Skeletal muscle tissue (tissue), 4 donors: ENCODE data around the gene DRC1. TPM values are rescaled to one million over a fixed set of nuclear protein-coding genes. Genes with fewer than 3 reads are reported as not detected.

Experiments used
- H3K27ac ChIP-seq: one replicate; pipeline ENCODE4 v1.7.0; 2013; ENCODE audit warnings: mild to moderate bottlenecking, low read depth, low read length, inconsistent platforms
- H3K27me3 ChIP-seq, 3 donors: one replicate each; pipeline ENCODE4 v1.7.0; 2013; ENCODE audit warnings: low read length in 3 of 3; ENCODE audit not compliant: control insufficient read depth in 3 of 3, insufficient read depth in 3 of 3
- H3K36me3 ChIP-seq, 3 donors: one replicate each; pipeline ENCODE4 v1.7.0; 2013; ENCODE audit warnings: low read length in 3 of 3; ENCODE audit not compliant: control insufficient read depth in 3 of 3, insufficient read depth in 3 of 3
- H3K4me1 ChIP-seq, 3 donors: one replicate each; pipeline ENCODE4 v1.7.0; 2013; ENCODE audit warnings: low read length in 3 of 3, mild to moderate bottlenecking in 3 of 3; ENCODE audit not compliant: control insufficient read depth in 3 of 3, insufficient read depth in 3 of 3
- H3K4me3 ChIP-seq, 3 donors: one replicate each; pipeline ENCODE4 v1.7.0; 2013; ENCODE audit warnings: low read length in 3 of 3
- H3K9ac ChIP-seq, 3 donors: one replicate each; pipeline ENCODE4 v1.7.0; 2013; ENCODE audit warnings: low read length in 3 of 3, mild to moderate bottlenecking in 3 of 3, moderate library complexity in 2 of 3, low read depth in 1 of 3
- H3K9me3 ChIP-seq, 3 donors: one replicate each; pipeline ENCODE4 v1.7.0; 2013; ENCODE audit warnings: low read length in 3 of 3; ENCODE audit not compliant: control insufficient read depth in 3 of 3
- total RNA-seq: library from RNA; depleted of rRNA; stranded (reverse); fragments of >200 nt; gene quantifications from one replicate; pipeline ENCODE4 v1.2.3, GENCODE V29; 2014
- donor health status: Osteomylitis.

The DRC1 gene
- total RNA-seq, 1 donor from 2014 or later: 2.1 TPM

DNA sequence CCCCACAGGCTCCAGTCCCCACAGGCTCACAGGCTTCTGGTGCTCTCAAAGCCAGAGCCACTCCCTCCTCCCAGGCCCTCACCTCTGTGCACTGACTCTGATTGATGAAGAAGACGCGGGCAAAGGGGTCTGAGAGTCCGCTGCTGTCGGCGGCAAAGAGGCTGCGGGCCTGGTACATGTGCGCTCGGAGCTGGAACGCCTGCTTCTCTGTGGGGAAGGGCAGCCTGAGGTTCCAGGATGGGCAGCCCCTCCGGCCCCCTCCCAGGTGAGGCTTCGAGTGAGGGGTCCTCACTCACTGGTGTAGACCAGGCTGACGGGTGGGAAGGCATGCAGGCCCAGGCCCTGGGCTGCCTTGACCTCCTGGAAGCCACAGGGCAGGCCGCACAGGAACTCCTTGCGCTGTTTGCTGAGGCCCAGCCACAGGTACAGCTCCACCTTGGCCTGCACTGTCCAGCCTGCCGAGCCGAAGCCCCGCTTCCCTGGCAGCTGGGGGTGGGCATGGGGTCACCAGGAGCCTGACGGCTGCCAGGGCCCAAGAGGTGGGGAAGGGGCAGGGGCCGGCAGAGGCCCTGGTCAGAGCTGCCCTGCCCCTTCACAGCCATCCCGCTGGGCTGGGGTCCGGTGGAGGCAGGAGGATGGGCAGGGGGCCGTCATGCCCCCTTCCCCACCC, 74.2 kb downstream of the DRC1 start:
- Histone ChIP-seq H3K36me3 (no peaks in the 10 kb centered on the region), H3K27me3 (no peaks in the 10 kb centered on the region), H3K27ac (no peak overlapping the region), H3K4me1 (peaks cover 5 to 9% (median 5%) of the 10 kb centered on the region in 3 donors), H3K9ac (no peak overlapping the region), H3K4me3 (no peak overlapping the region), H3K9me3 (no peaks in the 10 kb centered on the region)

DNA sequence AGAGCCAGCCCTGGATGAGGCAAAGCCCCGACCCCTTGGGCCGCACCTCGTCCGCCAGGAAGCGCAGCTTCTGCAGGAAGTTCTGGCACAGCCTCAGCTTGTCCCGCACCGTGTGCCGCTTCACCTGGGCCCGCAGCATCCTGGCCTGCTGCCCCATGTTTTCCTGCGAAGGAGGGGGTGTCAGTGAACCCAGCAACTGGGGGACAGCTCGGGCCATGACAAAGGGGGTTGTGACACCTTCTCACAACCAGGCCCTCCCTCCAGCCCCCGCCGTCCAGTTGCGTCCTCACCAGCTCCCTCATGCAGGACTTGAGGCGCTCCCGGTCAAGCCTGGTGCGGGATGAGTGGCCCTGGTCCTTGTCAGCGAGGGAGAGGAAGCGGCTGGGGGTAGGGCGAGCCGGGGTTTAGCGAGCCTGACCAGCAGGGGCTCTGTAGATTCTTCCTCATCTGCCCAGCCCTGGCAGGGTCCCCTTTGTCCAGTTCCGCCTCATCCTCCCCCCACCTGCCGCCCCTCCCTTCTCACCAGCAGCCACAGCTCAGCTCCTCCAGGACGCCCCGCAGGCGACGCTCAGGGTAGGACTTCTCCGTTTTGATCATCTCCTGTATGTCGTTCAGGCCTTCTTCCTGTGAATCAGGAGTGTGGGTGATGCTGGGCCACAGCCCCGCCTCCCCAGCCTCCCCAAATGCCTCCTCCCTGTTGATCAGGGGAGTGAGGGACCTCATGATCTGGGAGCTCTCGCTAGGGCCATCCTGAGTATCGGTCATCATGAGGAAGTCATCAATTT, 75.6 kb downstream of the DRC1 start:
- Histone ChIP-seq H3K9ac (no peak overlapping the region), H3K9me3 (no peaks in the 10 kb centered on the region), H3K4me3 (no peak overlapping the region), H3K36me3 (no peaks in the 10 kb centered on the region), H3K4me1 (peaks cover 8 to 22% (median 10%) of the 10 kb centered on the region in 3 donors), H3K27me3 (no peaks in the 10 kb centered on the region), H3K27ac (no peak overlapping the region)

DNA sequence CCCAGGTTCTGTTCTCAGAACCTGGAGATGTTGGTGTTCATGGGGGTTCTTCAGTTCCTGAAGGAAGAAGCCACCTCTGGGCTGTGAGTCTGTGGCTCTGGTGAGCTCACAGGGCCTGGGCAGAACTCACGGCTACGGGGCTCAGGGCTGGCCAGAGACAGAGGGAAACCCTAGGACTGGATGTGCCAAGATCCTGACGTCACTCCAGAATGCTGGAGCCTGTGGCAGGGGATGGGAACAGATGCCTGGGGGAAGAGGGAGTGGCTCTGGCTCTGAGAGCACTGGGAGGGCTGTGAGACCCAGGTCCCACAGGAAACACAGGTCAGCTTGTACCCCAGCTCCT, 76.2 kb downstream of the DRC1 start, which contains the start of gene OTOF:
Gene OTOF, minus strand, starts transcription at position 214 of the 343 bp plus-strand sequence.
- H3K9me3 ChIP-seq: no peaks in the 10 kb centered on the region
- H3K4me3 ChIP-seq: no peak within 1 kb of the TSS
- no peaks in the 10 kb centered on the region for H3K36me3 ChIP-seq
- no peaks in the 10 kb centered on the region for H3K27me3 ChIP-seq
- no peak within 1 kb of the TSS for H3K27ac ChIP-seq
- no peak within 1 kb of the TSS for H3K9ac ChIP-seq
- H3K4me1 ChIP-seq: peaks cover 8 to 27% (median 16%) of the 10 kb centered on the region in 3 donors

DNA sequence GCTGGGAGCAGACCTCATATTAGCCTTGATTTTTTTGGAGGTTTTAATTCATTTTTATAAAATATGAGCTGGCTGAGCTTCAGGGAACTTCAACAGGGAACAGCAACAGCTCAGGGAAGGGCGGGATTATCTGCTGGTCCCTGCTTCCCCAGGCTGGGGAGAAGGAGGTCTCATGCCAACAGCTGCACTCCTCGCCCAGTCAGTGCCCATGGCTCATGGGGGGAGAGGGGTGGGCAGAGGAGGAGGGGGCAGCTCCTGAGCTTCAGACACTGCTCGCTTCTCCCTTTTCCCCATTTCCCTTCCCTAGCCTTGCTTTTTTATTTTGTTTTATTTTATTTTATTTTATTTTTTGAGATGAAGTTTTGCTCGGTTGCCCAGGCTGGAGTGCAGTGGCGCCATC, 76.6 kb downstream of the DRC1 start:
- H3K27me3 ChIP-seq: no peaks in the 10 kb centered on the region
- peaks cover 11 to 31% (median 21%) of the 10 kb centered on the region in 3 donors for H3K4me1 ChIP-seq
- H3K9ac ChIP-seq: no peak overlapping the region
- H3K9me3 ChIP-seq: no peaks in the 10 kb centered on the region
- no peak overlapping the region for H3K27ac ChIP-seq
- no peaks in the 10 kb centered on the region for H3K36me3 ChIP-seq
- no peak overlapping the region for H3K4me3 ChIP-seq

DNA sequence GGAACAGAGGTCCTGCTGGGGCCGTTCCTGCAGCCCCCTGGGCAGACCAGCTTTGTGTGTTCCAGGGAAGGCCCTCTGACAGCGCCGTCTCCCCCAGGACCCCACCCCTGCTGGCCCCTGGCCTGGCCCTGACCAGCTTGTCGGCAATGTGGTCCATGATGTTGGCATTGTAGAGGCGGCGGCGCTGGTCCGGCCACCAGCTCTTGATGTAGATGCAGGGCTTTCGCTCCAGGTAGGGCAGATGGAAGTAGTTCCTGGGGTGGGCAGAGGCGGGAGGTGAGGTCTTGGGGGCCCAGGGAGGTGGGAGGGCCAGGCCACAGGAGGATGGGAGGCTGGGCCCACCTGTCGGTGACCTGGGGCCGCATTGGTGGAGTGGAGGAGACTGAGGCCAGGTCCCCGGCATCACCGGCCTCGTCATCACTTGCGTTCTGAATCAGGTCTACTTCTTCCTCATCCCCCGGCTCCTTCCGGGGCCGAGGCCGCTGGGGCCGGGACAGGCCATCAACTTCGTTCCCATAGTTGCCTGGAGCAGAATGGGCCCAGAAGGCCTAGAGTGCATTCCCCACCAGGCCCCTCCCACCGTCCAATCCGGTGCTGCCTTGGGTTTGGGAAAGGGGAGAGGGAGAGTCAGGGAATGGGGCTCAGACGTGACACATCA, 77.5 kb downstream of the DRC1 start:
- Histone ChIP-seq H3K4me1 (peaks cover 20 to 39% (median 29%) of the 10 kb centered on the region in 3 donors), H3K9me3 (no peaks in the 10 kb centered on the region), H3K27ac (no peak overlapping the region), H3K9ac (no peak overlapping the region), H3K4me3 (no peak overlapping the region), H3K36me3 (no peaks in the 10 kb centered on the region), H3K27me3 (no peaks in the 10 kb centered on the region)

DNA sequence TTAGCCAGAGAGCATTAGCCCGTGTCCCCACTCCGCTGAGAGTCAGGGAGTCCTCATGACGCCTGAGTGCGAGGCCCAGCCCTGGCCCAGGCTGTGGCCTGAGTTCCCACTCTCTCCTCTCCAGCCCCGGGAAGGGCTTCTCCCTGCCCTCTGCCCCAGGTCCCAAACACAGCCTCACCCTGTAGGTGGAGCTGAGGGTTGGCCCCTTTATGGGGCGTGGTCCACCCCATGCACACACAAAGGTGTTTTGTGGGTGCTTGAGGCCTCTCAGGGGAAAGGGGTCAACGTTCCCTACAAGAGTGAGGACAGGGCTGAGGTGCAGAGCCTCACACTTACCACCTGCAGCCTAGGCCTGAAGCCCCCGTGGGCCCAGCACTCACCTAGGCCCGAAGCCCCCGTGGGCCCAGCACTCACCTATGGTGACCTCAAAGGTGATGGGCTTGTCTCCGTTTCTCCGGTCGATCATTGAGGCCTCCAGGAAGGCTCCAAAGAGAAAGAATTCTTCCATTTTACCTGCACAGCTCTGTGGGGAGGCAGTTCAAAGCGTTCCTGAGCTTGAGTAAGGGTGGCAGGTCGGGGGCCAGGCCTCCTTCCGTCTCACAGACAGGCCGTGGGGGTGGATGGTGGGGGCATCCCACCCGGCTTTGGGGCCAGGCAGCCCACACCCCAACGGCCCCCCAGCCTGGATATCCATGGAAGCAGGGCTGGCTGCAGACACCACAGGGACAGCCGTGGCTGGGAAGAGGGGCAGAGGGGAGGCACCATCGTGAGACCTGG, 78.3 kb downstream of the DRC1 start:
- H3K4me1 ChIP-seq: peaks cover 24 to 46% (median 36%) of the 10 kb centered on the region in 3 donors
- no peak overlapping the region for H3K27ac ChIP-seq
- H3K27me3 ChIP-seq: no peaks in the 10 kb centered on the region
- H3K4me3 ChIP-seq: no peak overlapping the region
- H3K9me3 ChIP-seq: no peaks in the 10 kb centered on the region
- no peak overlapping the region for H3K9ac ChIP-seq
- no peaks in the 10 kb centered on the region for H3K36me3 ChIP-seq

DNA sequence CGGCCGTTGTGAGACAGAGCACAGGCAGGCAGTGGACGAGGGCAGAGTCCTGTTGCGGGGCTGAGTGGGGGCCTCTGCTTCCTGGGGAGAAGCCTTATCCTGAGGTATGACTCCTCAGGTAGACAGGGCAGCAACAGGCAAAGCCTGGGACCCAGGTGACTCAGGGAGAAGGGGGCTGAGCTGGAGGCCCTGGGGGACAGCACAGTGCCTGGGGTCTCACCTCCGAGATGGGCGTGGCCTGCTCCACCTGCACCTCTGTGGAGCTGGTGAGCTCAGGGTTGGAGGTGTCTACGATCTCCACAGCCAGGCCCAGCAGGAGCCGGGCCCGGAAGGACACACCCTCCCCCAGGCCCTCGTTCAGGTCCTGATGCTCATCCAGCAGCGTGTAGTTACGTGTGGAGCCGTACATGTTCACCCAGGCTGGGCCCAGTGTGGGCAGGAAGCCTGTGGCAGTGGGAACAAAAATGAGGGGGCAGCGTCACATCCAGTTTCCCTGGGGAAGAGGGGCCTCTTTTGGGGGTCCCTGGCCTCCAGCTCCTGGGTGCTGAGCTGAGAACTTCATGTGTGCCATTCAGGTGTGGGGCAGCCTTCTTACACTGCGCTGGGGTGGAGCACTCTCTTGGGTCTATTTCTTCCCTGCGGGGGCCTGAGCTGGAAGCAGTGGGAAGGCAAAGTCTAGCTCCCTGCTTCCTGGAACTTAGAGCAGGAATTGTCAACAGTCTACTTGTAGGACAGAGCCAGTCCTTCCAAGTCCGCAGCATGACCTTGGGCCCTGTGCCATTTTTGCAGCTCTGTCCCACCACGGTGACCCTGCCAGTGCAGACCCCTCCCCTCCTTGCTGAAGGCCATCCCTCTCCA, 79.1 kb downstream of the DRC1 start:
- no peaks in the 10 kb centered on the region for H3K27me3 ChIP-seq
- no peak overlapping the region for H3K4me3 ChIP-seq
- no peaks in the 10 kb centered on the region for H3K36me3 ChIP-seq
- H3K4me1 ChIP-seq: peaks cover 24 to 47% (median 36%) of the 10 kb centered on the region in 3 donors
- no peak overlapping the region for H3K27ac ChIP-seq
- no peak overlapping the region for H3K9ac ChIP-seq
- H3K9me3 ChIP-seq: no peaks in the 10 kb centered on the region

DNA sequence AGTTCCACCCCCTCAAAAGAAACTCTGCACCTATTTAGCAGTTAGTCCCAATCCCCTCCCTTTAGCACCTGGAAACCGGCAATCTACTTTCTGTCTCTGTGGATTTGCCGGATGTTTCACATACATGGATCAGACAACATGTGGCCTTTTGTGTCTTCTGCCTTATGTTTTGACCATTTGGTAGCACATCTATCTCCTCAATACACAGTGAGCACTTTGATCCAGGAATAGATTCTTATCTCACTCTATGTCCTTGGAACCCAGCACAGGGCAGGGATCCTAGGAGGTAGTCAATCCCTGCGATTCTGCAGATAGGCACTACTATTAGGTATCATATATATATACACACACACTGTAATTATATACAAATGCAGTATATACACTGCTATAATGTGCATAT, 80.0 kb downstream of the DRC1 start:
- H3K9ac ChIP-seq: no peak overlapping the region
- H3K27ac ChIP-seq: no peak overlapping the region
- peaks cover 24 to 47% (median 36%) of the 10 kb centered on the region in 3 donors for H3K4me1 ChIP-seq
- H3K27me3 ChIP-seq: no peaks in the 10 kb centered on the region
- no peak overlapping the region for H3K4me3 ChIP-seq
- H3K36me3 ChIP-seq: no peaks in the 10 kb centered on the region
- no peaks in the 10 kb centered on the region for H3K9me3 ChIP-seq
